HEK293 (cell line): ENCODE measurements around the gene BCCIP.

Experiments
- CTCF ChIA-PET: fragments of 350-600 bp; formaldehyde crosslinking; extraction: SDS; loops from one replicate; lab custom pipeline; 2021; ENCODE audit warnings: antibody characterized with exemption; lab: Yijun Ruan, JAX
- POLR2A ChIA-PET: fragments of 300-600 bp; formaldehyde crosslinking; extraction: SDS; loops from one replicate; lab custom pipeline; 2020; ENCODE audit warnings: antibody characterized with exemption, inconsistent platforms; lab: Yijun Ruan, JAX
- H3K27ac ChIP-seq: fragments of 200-500 bp; sonication (Bioruptor generic); 2 replicates; pipeline ENCODE4 v1.5.1; 2014; ENCODE audit warnings: low read depth, low read length, control low read depth, inconsistent platforms; ENCODE audit errors: extremely low read depth
- H3K36me3 ChIP-seq, 2 experiments: fragments of 200-500 bp in 1 of 2; sonication (Bioruptor generic) in 1 of 2; 1 replicate in 1 of 2; 2 replicates in 1 of 2; pipeline ENCODE4 v1.5.1; 2014 to 2017; ENCODE audit warnings: inconsistent platforms in 2 of 2, low read length in 2 of 2; ENCODE audit not compliant: control insufficient read depth in 2 of 2, insufficient read depth in 1 of 2
- H3K4me1 ChIP-seq: fragments of 200-500 bp; sonication (Bioruptor generic); 2 replicates; pipeline ENCODE4 v1.5.1; 2014; ENCODE audit warnings: mild to moderate bottlenecking, low read length, inconsistent platforms; ENCODE audit not compliant: control insufficient read depth, insufficient read depth
- H3K4me3 ChIP-seq: 2 replicates; pipeline ENCODE4 v1.5.1; 2011; ENCODE audit warnings: low read depth, mild to moderate bottlenecking, control low read depth, low read length, moderate library complexity
- H3K9me3 ChIP-seq: fragments of 200-500 bp; sonication (Bioruptor generic); 2 replicates; pipeline ENCODE4 v1.5.1; 2014; ENCODE audit warnings: low read depth, low read length, inconsistent platforms; ENCODE audit not compliant: control insufficient read depth, insufficient read depth
- BCL11A ChIP-seq: fragments of 450-650 bp; formaldehyde crosslinking; IDR thresholded peaks from 2 replicates; pipeline ENCODE4 v1.5.1; 2016; ENCODE audit warnings: low read depth, missing biosample characterization, missing genetic modification characterization
- BCL11B ChIP-seq: fragments of 450-650 bp; formaldehyde crosslinking; IDR thresholded peaks from 2 replicates; pipeline ENCODE4 v1.5.1; 2016; ENCODE audit warnings: low read depth, missing biosample characterization, missing genetic modification characterization
- INSM2 ChIP-seq: fragments of 450-650 bp; formaldehyde crosslinking; IDR thresholded peaks from 2 replicates; pipeline ENCODE4 v1.5.1; 2016; ENCODE audit warnings: missing biosample characterization, missing genetic modification characterization
- KLF16 ChIP-seq: fragments of 450-650 bp; formaldehyde crosslinking; IDR thresholded peaks from 2 replicates; pipeline ENCODE4 v1.5.1; 2017; ENCODE audit warnings: missing biosample characterization, missing genetic modification characterization
- KLF7 ChIP-seq: fragments of 450-650 bp; formaldehyde crosslinking; IDR thresholded peaks from 2 replicates; pipeline ENCODE4 v1.5.1; 2016; ENCODE audit warnings: missing biosample characterization, missing genetic modification characterization, borderline replicate concordance
- KLF8 ChIP-seq: fragments of 450-650 bp; formaldehyde crosslinking; IDR thresholded peaks from 2 replicates; pipeline ENCODE4 v1.5.1; 2016; ENCODE audit warnings: missing biosample characterization, missing genetic modification characterization
- MEIS1 ChIP-seq: sonication (generic); formaldehyde crosslinking; IDR thresholded peaks from 2 replicates; pipeline ENCODE4 v1.8.1; 2022; ENCODE audit warnings: missing genetic modification reagents, mild to moderate bottlenecking, borderline replicate concordance
- MZF1 ChIP-seq: fragments of 450-650 bp; formaldehyde crosslinking; IDR thresholded peaks from 2 replicates; pipeline ENCODE4 v1.5.1; 2017; ENCODE audit warnings: missing biosample characterization, missing genetic modification characterization, borderline replicate concordance
- PRDM1 ChIP-seq: fragments of 450-650 bp; formaldehyde crosslinking; IDR thresholded peaks from 2 replicates; pipeline ENCODE4; 2016; ENCODE audit warnings: missing biosample characterization, missing genetic modification characterization
- PRDM4 ChIP-seq: fragments of 450-650 bp; formaldehyde crosslinking; IDR thresholded peaks from 2 replicates; pipeline ENCODE4 v1.5.1; 2017; ENCODE audit warnings: missing biosample characterization, missing genetic modification characterization
- SCRT2 ChIP-seq: fragments of 450-650 bp; formaldehyde crosslinking; IDR thresholded peaks from 2 replicates; pipeline ENCODE4 v1.5.1; 2016; ENCODE audit warnings: missing biosample characterization, missing genetic modification characterization
- ZBTB1 ChIP-seq: fragments of 450-650 bp; formaldehyde crosslinking; IDR thresholded peaks from 2 replicates; pipeline ENCODE4 v1.5.1; 2016; ENCODE audit warnings: missing biosample characterization, missing genetic modification characterization
- ZFP69B ChIP-seq: fragments of 450-650 bp; formaldehyde crosslinking; IDR thresholded peaks from 2 replicates; pipeline ENCODE4 v1.5.1; 2016; ENCODE audit warnings: missing biosample characterization, missing genetic modification characterization
- ZNF132 ChIP-seq: fragments of 450-650 bp; formaldehyde crosslinking; IDR thresholded peaks from 2 replicates; pipeline ENCODE4 v1.5.1; 2017; ENCODE audit warnings: missing biosample characterization, missing genetic modification characterization, borderline replicate concordance
- ZNF155 ChIP-seq: fragments of 450-650 bp; formaldehyde crosslinking; IDR thresholded peaks from 2 replicates; pipeline ENCODE4 v1.5.1; 2016; ENCODE audit warnings: missing biosample characterization, missing genetic modification characterization
- ZNF335 ChIP-seq: fragments of 450-650 bp; formaldehyde crosslinking; conservative IDR thresholded peaks from 2 replicates; pipeline ENCODE4 v1.5.1; 2016; ENCODE audit warnings: missing biosample characterization, missing genetic modification characterization
- ZNF433 ChIP-seq: fragments of 450-650 bp; formaldehyde crosslinking; IDR thresholded peaks from 2 replicates; pipeline ENCODE4 v1.5.1; 2016; ENCODE audit warnings: missing biosample characterization, missing genetic modification characterization, low read depth
- ZNF488 ChIP-seq: fragments of 450-650 bp; formaldehyde crosslinking; IDR thresholded peaks from 2 replicates; pipeline ENCODE4 v1.5.1; 2016; ENCODE audit warnings: missing biosample characterization, missing genetic modification characterization
- ZNF518A ChIP-seq: fragments of 450-650 bp; formaldehyde crosslinking; conservative IDR thresholded peaks from 2 replicates; pipeline ENCODE4 v1.5.1; 2016; ENCODE audit warnings: low read depth, missing biosample characterization, missing genetic modification characterization
- ZNF837 ChIP-seq: fragments of 450-650 bp; formaldehyde crosslinking; IDR thresholded peaks from 2 replicates; pipeline ENCODE4 v1.5.1; 2016; ENCODE audit warnings: missing biosample characterization, missing genetic modification characterization
- ZSCAN30 ChIP-seq: fragments of 450-650 bp; IDR thresholded peaks from 2 replicates; pipeline ENCODE4 v1.5.1; 2018; ENCODE audit warnings: missing biosample characterization, mild to moderate bottlenecking, missing genetic modification characterization, moderate library complexity
- TF ChIP-seq, protein P1 (sequence below): fragments of 450-650 bp; formaldehyde crosslinking; IDR thresholded peaks from 2 replicates; pipeline ENCODE4 v1.5.1; 2016; ENCODE audit warnings: missing biosample characterization, missing genetic modification characterization
- TF ChIP-seq, protein P2 (sequence below): fragments of 450-650 bp; formaldehyde crosslinking; IDR thresholded peaks from 2 replicates; pipeline ENCODE4 v1.5.1; 2016; ENCODE audit warnings: missing biosample characterization, missing genetic modification characterization

The BCCIP gene

GRCh38 chr10:125783957-125784356 is 39.4 kb upstream of the BCCIP start:
- H3K4me3 ChIP-seq = no peak overlapping the region
- peaks cover 0 to 15% of the 10 kb centered on the region in 2 experiments; a peak in 1 of 3 replicates for H3K36me3 ChIP-seq
- POLR2A ChIA-PET = no interaction called here
- CTCF ChIA-PET = no interaction called here
- no peaks in the 10 kb centered on the region for H3K4me1 ChIP-seq
- no peaks in the 10 kb centered on the region for H3K9me3 ChIP-seq
- H3K27ac ChIP-seq = no peak overlapping the region
- TF ChIP-seq ZNF837 (tag by site-specific recombination) = no peak
- TF ChIP-seq PRDM1 (tag by site-specific recombination) = no peak
- TF ChIP-seq ZSCAN30 (tag by site-specific recombination) = no peak
- TF ChIP-seq BCL11A = no peak
- TF ChIP-seq ZNF488 (tag by site-specific recombination) = no peak
- no peak for TF ChIP-seq MEIS1 (CRISPR knock-in tag)
- no peak for TF ChIP-seq MZF1 (tag by site-specific recombination)
- TF ChIP-seq BCL11B = no peak
- TF ChIP-seq ZNF132 = no peak
- TF ChIP-seq, protein P1, sequence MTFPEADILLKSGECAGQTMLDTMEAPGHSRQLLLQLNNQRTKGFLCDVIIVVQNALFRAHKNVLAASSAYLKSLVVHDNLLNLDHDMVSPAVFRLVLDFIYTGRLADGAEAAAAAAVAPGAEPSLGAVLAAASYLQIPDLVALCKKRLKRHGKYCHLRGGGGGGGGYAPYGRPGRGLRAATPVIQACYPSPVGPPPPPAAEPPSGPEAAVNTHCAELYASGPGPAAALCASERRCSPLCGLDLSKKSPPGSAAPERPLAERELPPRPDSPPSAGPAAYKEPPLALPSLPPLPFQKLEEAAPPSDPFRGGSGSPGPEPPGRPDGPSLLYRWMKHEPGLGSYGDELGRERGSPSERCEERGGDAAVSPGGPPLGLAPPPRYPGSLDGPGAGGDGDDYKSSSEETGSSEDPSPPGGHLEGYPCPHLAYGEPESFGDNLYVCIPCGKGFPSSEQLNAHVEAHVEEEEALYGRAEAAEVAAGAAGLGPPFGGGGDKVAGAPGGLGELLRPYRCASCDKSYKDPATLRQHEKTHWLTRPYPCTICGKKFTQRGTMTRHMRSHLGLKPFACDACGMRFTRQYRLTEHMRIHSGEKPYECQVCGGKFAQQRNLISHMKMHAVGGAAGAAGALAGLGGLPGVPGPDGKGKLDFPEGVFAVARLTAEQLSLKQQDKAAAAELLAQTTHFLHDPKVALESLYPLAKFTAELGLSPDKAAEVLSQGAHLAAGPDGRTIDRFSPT = no peak
- no peak for TF ChIP-seq KLF7 (tag by site-specific recombination)
- no peak for TF ChIP-seq ZFP69B (tag by site-specific recombination)
- TF ChIP-seq, protein P2, sequence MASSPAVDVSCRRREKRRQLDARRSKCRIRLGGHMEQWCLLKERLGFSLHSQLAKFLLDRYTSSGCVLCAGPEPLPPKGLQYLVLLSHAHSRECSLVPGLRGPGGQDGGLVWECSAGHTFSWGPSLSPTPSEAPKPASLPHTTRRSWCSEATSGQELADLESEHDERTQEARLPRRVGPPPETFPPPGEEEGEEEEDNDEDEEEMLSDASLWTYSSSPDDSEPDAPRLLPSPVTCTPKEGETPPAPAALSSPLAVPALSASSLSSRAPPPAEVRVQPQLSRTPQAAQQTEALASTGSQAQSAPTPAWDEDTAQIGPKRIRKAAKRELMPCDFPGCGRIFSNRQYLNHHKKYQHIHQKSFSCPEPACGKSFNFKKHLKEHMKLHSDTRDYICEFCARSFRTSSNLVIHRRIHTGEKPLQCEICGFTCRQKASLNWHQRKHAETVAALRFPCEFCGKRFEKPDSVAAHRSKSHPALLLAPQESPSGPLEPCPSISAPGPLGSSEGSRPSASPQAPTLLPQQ (tag by site-specific recombination) = no peak
- no peak for TF ChIP-seq ZNF335 (tag by site-specific recombination)
- no peak for TF ChIP-seq ZNF155 (tag by site-specific recombination)
- no peak for TF ChIP-seq ZBTB1 (tag by site-specific recombination)
- TF ChIP-seq KLF16 = no peak
- TF ChIP-seq KLF8 (tag by site-specific recombination) = no peak
- TF ChIP-seq INSM2 (tag by site-specific recombination) = no peak
- no peak for TF ChIP-seq ZNF433 (tag by site-specific recombination)

DNA sequence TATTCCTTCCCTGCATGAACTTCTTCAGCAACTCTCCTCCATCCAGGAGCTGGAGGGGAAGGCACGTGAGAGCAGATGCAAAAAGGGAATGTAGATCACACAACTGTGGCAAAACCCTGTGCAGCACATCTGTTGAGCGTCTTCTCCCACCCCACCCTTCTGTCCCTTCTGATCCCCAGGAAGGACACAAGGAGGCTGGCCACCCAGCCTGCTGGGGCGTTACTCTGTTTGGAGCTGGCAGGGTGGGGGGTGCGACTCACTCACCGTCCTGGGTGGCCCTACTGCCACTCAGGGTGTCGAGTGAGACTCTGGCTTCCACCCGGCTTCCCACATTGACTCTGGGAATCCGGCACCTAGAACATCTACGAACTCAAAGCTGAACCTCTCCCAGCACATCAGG is 37.6 kb upstream of the BCCIP start:
- H3K36me3 ChIP-seq = peaks cover 0 to 27% of the 10 kb centered on the region in 2 experiments; a peak in 2 of 3 replicates
- ChIA-PET CTCF (interaction anchor here (0.6 kb wide), 1 partner anchor 961 kb away, joined by 3 read pairs; no protein-coding TSS in a partner anchor), POLR2A (no interaction called here)
- H3K27ac ChIP-seq = no peak overlapping the region
- no peak overlapping the region for H3K4me3 ChIP-seq
- no peaks in the 10 kb centered on the region for H3K4me1 ChIP-seq
- no peaks in the 10 kb centered on the region for H3K9me3 ChIP-seq
- TF ChIP-seq ZSCAN30 (tag by site-specific recombination) (no peak), PRDM4 (no peak), ZNF518A (tag by site-specific recombination) (no peak), SCRT2 (no peak)
